ENCODE data around the gene KLHL35.

KLHL35 gene

DNA sequence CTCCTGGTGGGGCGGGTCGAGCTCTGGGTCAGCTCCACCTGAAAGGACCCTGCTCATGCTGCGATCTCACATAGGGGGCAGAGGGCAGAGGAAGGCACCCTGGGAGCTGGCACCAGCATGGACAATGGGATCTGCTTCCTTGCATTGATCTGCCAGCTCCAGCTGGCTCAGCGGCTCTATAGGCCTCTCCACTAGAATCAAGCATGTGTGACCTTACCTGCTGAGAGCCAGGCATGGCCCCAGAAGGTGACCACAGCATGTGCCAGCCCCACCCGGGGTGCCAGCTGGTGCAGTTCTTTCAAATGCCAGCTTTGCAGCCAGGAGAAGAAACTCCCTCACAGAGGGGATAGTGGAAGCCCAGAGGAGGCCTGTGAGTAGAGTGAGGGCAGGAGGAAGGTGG lies 22.0 kb upstream of the KLHL35 start:
- Histone ChIP-seq H3K79me2 (no peaks in the 10 kb centered on the region), H3K36me3 (ENCODE audit: control insufficient read depth, insufficient read depth, low read length) (no peaks in the 10 kb centered on the region), H3K27ac (no peak overlapping the region), H2AFZ (no peak overlapping the region), H3K9me3 (ENCODE audit: control insufficient read depth, low read length) (no peaks in the 10 kb centered on the region), H3K9ac (no peak overlapping the region), H3K4me2 (ENCODE audit: low read length) (no peak overlapping the region), H3K4me1 (no peaks in the 10 kb centered on the region), H3K27me3 (ENCODE audit: control insufficient read depth, insufficient read depth, low read length) (no peaks in the 10 kb centered on the region), H3K4me3 (ENCODE audit: low read depth, low read length) (no peak overlapping the region)
- TF ChIP-seq CTCF (IDR thresholded peaks at IDR 0.05): no peak

GRCh38 chr11:75453916-75454655 lies 21.1 kb upstream of the KLHL35 start:
- TF ChIP-seq CTCF (IDR thresholded peaks at IDR 0.05): no peak
- H3K27me3 ChIP-seq (ENCODE audit: control insufficient read depth, insufficient read depth, low read length): no peaks in the 10 kb centered on the region
- no peaks in the 10 kb centered on the region for H3K9me3 ChIP-seq (ENCODE audit: control insufficient read depth, low read length)
- no peak overlapping the region for H3K4me3 ChIP-seq (ENCODE audit: low read depth, low read length)
- H3K9ac ChIP-seq: no peak overlapping the region
- H3K4me2 ChIP-seq (ENCODE audit: low read length): no peak overlapping the region
- H3K4me1 ChIP-seq: no peaks in the 10 kb centered on the region
- H2AFZ ChIP-seq: no peak overlapping the region
- H3K27ac ChIP-seq: no peak overlapping the region
- H3K79me2 ChIP-seq: no peaks in the 10 kb centered on the region
- H3K36me3 ChIP-seq (ENCODE audit: control insufficient read depth, insufficient read depth, low read length): no peaks in the 10 kb centered on the region

DNA sequence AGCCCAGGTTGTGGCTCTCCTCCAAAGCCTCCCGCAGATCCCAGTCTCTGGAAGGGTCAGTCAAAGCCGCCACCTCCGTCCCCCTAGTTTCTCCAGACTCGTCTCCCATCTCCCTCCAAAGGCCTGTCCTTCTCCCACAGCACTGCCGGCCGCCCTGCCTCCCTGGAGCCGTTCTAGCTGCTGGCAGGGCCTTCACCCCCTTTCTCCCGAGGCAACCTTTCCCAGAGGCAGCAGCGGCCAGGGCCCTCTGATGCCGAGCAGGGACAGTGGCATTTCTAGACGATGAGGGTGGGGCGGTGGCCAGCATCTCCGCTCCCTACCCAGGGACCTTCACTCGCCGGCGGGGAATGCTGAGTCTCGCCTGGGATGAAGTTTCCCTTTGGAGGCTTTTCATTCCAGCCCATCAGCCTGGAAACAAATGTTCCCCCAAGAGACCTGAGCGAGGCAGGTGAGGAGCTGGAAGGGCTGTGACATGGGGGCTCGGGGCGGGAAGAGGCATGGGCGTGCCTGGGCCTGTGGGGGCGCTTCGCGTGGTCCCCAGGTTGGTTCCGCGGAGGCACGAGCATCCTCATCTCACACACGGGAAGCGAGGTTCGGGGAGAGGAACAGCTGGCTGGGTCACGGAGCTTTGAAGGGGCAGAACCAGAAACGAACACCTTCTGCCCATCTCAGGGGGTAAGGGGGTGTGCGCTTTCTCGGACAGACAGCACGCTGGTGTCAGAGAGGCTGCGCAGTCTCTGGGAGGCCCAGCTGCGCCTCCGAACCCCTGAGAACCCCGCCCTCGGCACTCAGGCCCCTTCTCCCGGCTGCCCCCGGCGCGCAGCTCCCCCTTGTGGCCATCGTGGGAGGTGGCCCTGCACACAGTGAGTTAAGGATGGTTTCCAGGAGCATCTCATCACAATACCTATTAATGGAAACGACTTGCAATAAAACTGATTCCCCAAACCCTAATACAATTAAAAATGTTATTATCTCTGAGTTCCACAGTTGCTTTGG lies 18.1 kb upstream of the KLHL35 start:
- no peak overlapping the region for H3K9ac ChIP-seq
- H3K27me3 ChIP-seq (ENCODE audit: control insufficient read depth, insufficient read depth, low read length): no peaks in the 10 kb centered on the region
- no peaks in the 10 kb centered on the region for H3K36me3 ChIP-seq (ENCODE audit: control insufficient read depth, insufficient read depth, low read length)
- H3K27ac ChIP-seq: no peak overlapping the region
- H3K9me3 ChIP-seq (ENCODE audit: control insufficient read depth, low read length): no peaks in the 10 kb centered on the region
- H3K4me1 ChIP-seq: no peaks in the 10 kb centered on the region
- H2AFZ ChIP-seq: no peak overlapping the region
- no peak for TF ChIP-seq CTCF (IDR thresholded peaks at IDR 0.05)
- no peak overlapping the region for H3K4me3 ChIP-seq (ENCODE audit: low read depth, low read length)
- no peak overlapping the region for H3K4me2 ChIP-seq (ENCODE audit: low read length)
- H3K79me2 ChIP-seq: no peaks in the 10 kb centered on the region

DNA sequence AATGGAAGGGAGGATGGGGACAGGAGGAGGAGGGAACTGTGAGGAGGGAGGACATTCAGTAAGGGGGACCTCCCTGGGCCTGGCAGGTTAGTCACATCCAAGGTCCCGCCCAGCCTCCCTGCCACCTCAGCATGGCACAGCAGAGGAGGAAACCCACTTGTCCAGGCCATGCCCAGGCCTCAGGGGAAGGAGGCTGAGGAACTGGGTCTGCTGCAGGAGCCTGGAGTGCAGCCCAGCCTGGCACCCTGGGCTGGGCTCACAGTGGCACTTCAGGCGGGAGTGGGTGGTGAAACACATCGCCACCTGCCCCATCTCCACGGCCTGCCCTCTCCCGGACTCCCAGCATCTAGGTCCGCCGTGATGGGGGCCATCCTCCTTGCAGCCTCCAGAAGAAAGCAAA lies 17.2 kb upstream of the KLHL35 start:
- no peak overlapping the region for H3K4me3 ChIP-seq (ENCODE audit: low read depth, low read length)
- H3K4me2 ChIP-seq (ENCODE audit: low read length): no peak overlapping the region
- no peaks in the 10 kb centered on the region for H3K9me3 ChIP-seq (ENCODE audit: control insufficient read depth, low read length)
- no peaks in the 10 kb centered on the region for H3K4me1 ChIP-seq
- no peak for TF ChIP-seq CTCF (IDR thresholded peaks at IDR 0.05)
- no peak overlapping the region for H3K27ac ChIP-seq
- H3K36me3 ChIP-seq (ENCODE audit: control insufficient read depth, insufficient read depth, low read length): no peaks in the 10 kb centered on the region
- no peak overlapping the region for H2AFZ ChIP-seq
- H3K9ac ChIP-seq: no peak overlapping the region
- H3K79me2 ChIP-seq: no peaks in the 10 kb centered on the region
- H3K27me3 ChIP-seq (ENCODE audit: control insufficient read depth, insufficient read depth, low read length): no peaks in the 10 kb centered on the region
